Measurements from ENCODE around the gene DNAJB6. TPM values are rescaled to one million over a fixed set of nuclear protein-coding genes. Genes with fewer than 3 reads are reported as not detected.

Gene DNAJB6
- total and polyA plus RNA-seq, 2 donors (not counting 3 experiments of a cell fraction or from before 2014, with no cell fraction given): 69.6 to 135 TPM

- Histone ChIP-seq H3K27me3 (ENCODE audit: control insufficient read depth in 2 of 2, insufficient read depth in 2 of 2, low read length in 2 of 2) (no peaks in the 10 kb centered on the region), H3K9me3 (replicated peaks; ENCODE audit: control insufficient read depth, insufficient read depth, low read length) (no peaks in the 10 kb centered on the region), H3K9me1 (replicated peaks; ENCODE audit: control insufficient read depth, extremely low read depth, insufficient read depth, low read length) (no peaks in the 10 kb centered on the region), H3K9ac (replicated peaks; ENCODE audit: extremely low read depth, insufficient read depth, low read length) (no peak overlapping the region), H3K27ac (ENCODE audit: insufficient read depth, low read depth, low read length) (no peak overlapping the region), H2AFZ (ENCODE audit: low read depth, low read length) (no peak overlapping the region), H4K20me1 (replicated peaks; ENCODE audit: control insufficient read depth, extremely low read depth, insufficient read depth, low read length) (peaks cover 3% of the 10 kb centered on the region), H3K79me2 (ENCODE audit: control insufficient read depth, insufficient read depth, low read length) (peaks cover 98% of the 10 kb centered on the region), H3K4me2 (ENCODE audit: insufficient read depth, low read length) (no peak overlapping the region), H3K4me1 (ENCODE audit: control insufficient read depth, extremely low read depth, insufficient read depth, low read length) (peaks cover 2% of the 10 kb centered on the region), H3K4me3 (replicated peaks in 1 of 3; ENCODE audit: insufficient read depth in 1 of 3, low read depth in 1 of 3, low read length in 3 of 3) (no peak overlapping the region), H3K36me3 (ENCODE audit: control insufficient read depth in 2 of 2, extremely low read depth in 1 of 2, insufficient read depth in 2 of 2, low read length in 2 of 2) (peaks cover 4 to 23% of the 10 kb centered on the region in 2 experiments)
- dilution Hi-C loops (cut with MboI; ENCODE audit: extremely low pct_ligation_motif_present, low sequenced_read_pairs): no loop called here
- TSS peak; percentile 16 for BruUV-seq (replicated peaks)
- CTCF ChIA-PET: interaction anchor here (0.9 kb wide), 1 partner anchor 28 kb away, joined by 3 read pairs; no protein-coding TSS in a partner anchor
- FAIRE-seq (no peak), DNase-seq (ENCODE audit: low read depth, low spot score) (no peak)
- POLR2A ChIA-PET: no interaction called here
- intact Hi-C loops (cut with micrococcal nuclease): no loop called here
- TF ChIP-seq CTCF (IDR thresholded peaks at IDR 0.05; ENCODE audit: extremely low read depth in 1 of 2, insufficient read depth in 1 of 2, low read depth in 1 of 2, low read length in 2 of 2) (no peak), FOS (IDR thresholded peaks at IDR 0.05; ENCODE audit: borderline replicate concordance, insufficient read depth, low read length) (no peak), GATA2 (IDR thresholded peaks at IDR 0.05; ENCODE audit: insufficient read depth, insufficient read length, low read depth, low read length) (no peak), EZH2 (IDR thresholded peaks at IDR 0.05; ENCODE audit: borderline replicate concordance, low read depth, low read length, severe bottlenecking) (no peak), POLR2AphosphoS5 (IDR thresholded peaks at IDR 0.05; ENCODE audit: insufficient read depth, low read depth, low read length) (no peak)
These were observed 21.9 kb downstream of the DNAJB6 start for GRCh38 chr7:157358753-157359096.

GRCh38 chr7:157359581-157359980, 22.8 kb downstream of the DNAJB6 start:
- dilution Hi-C loops (cut with MboI; ENCODE audit: extremely low pct_ligation_motif_present, low sequenced_read_pairs): no loop called here
- Histone ChIP-seq H4K20me1 (replicated peaks; ENCODE audit: control insufficient read depth, extremely low read depth, insufficient read depth, low read length) (peaks cover 6% of the 10 kb centered on the region), H3K27ac (ENCODE audit: insufficient read depth, low read depth, low read length) (no peak overlapping the region), H3K9me1 (replicated peaks; ENCODE audit: control insufficient read depth, extremely low read depth, insufficient read depth, low read length) (no peaks in the 10 kb centered on the region), H3K79me2 (ENCODE audit: control insufficient read depth, insufficient read depth, low read length) (peaks cover 98% of the 10 kb centered on the region), H3K36me3 (ENCODE audit: control insufficient read depth in 2 of 2, extremely low read depth in 1 of 2, insufficient read depth in 2 of 2, low read length in 2 of 2) (peaks cover 8 to 24% of the 10 kb centered on the region in 2 experiments), H2AFZ (ENCODE audit: low read depth, low read length) (no peak overlapping the region), H3K4me2 (ENCODE audit: insufficient read depth, low read length) (no peak overlapping the region), H3K27me3 (ENCODE audit: control insufficient read depth in 2 of 2, insufficient read depth in 2 of 2, low read length in 2 of 2) (no peaks in the 10 kb centered on the region), H3K9me3 (replicated peaks; ENCODE audit: control insufficient read depth, insufficient read depth, low read length) (no peaks in the 10 kb centered on the region), H3K4me3 (replicated peaks in 1 of 3; ENCODE audit: insufficient read depth in 1 of 3, low read depth in 1 of 3, low read length in 3 of 3) (no peak overlapping the region), H3K9ac (replicated peaks; ENCODE audit: extremely low read depth, insufficient read depth, low read length) (no peak overlapping the region), H3K4me1 (ENCODE audit: control insufficient read depth, extremely low read depth, insufficient read depth, low read length) (peaks cover 7% of the 10 kb centered on the region)
- ChIA-PET POLR2A (no interaction called here), CTCF (interaction anchor here (0.9 kb wide), 1 partner anchor 27 kb away, joined by 3 read pairs; no protein-coding TSS in a partner anchor)
- FAIRE-seq (no peak), DNase-seq (ENCODE audit: low read depth, low spot score) (no peak)
- TF ChIP-seq POLR2AphosphoS5 (IDR thresholded peaks at IDR 0.05; ENCODE audit: insufficient read depth, low read depth, low read length) (no peak), MAX (IDR thresholded peaks at IDR 0.05; ENCODE audit: insufficient read depth, insufficient read length) (no peak), CTCF (IDR thresholded peaks at IDR 0.05; ENCODE audit: extremely low read depth in 1 of 2, insufficient read depth in 1 of 2, low read depth in 1 of 2, low read length in 2 of 2) (no peak), JUN (IDR thresholded peaks at IDR 0.05; ENCODE audit: borderline replicate concordance, insufficient read depth, insufficient read length, low read depth) (no peak), FOS (IDR thresholded peaks at IDR 0.05; ENCODE audit: borderline replicate concordance, insufficient read depth, low read length) (no peak), GATA2 (IDR thresholded peaks at IDR 0.05; ENCODE audit: insufficient read depth, insufficient read length, low read depth, low read length) (no peak), MYC (IDR thresholded peaks at IDR 0.05; ENCODE audit: low read depth, low read length) (no peak), EZH2 (IDR thresholded peaks at IDR 0.05; ENCODE audit: borderline replicate concordance, low read depth, low read length, severe bottlenecking) (no peak), POLR2A (IDR thresholded peaks at IDR 0.05; ENCODE audit: low read depth, low read length) (no peak)
- intact Hi-C loops (cut with micrococcal nuclease): no loop called here
- BruUV-seq (replicated peaks): no TSS peak
